Stimulated activated naive B cell treated with anti-CD40 and anti-IgM and Interleukin-4, amounts not matched to agents 10 μg/mL and 1 μg/mL and 100 μg/mL, for 72 hours (primary cell): ENCODE measurements around the gene TCAP.
A peak's percentile ranks its signal among the peaks of the same experiment; 100 is the strongest.
"Not testable (repeated sequence)": the region's sequence is repeated elsewhere in the genome, so short reads cannot be mapped to it uniquely, and the experiment has no call there.

ENCODE experiments used
- ATAC-seq, 2 donors: fragments of 150-1000 bp; cut with Tn5 transposase; replicated peaks; 2 replicates each; pipeline ENCODE4 v1.10.0; 2021; ENCODE audit warnings: moderate library complexity in 1 of 2
- DNase-seq: peaks from one replicate; pipeline ENCODE4 v3.0.0; 2021
- H3K27ac Mint-ChIP-seq: one replicate; pipeline ENCODE4 v1.8.0; 2022; ENCODE audit warnings: mild to moderate bottlenecking, mixed read lengths
- H3K27me3 Mint-ChIP-seq, 2 donors: one replicate each; pipeline ENCODE4 v1.8.0; 2022; ENCODE audit warnings: mixed read lengths in 2 of 2
- H3K36me3 Mint-ChIP-seq, 2 donors: one replicate each; pipeline ENCODE4 v1.8.0; 2022; ENCODE audit warnings: mixed read lengths in 2 of 2, mild to moderate bottlenecking in 1 of 2
- H3K4me1 Mint-ChIP-seq, 2 donors: one replicate each; pipeline ENCODE4 v1.8.0; 2022; ENCODE audit warnings: mixed read lengths in 2 of 2, mild to moderate bottlenecking in 1 of 2
- H3K4me3 Mint-ChIP-seq, 2 donors: one replicate each; pipeline ENCODE4 v1.8.0; 2022; ENCODE audit warnings: mild to moderate bottlenecking in 2 of 2, mixed read lengths in 2 of 2, moderate library complexity in 1 of 2
- H3K9me3 Mint-ChIP-seq, 2 donors: one replicate each; pipeline ENCODE4 v1.8.0; 2022; ENCODE audit warnings: mixed read lengths in 2 of 2, mild to moderate bottlenecking in 1 of 2

The TCAP gene

GRCh38 chr17:39701012-39701783 is 36.0 kb downstream of the TCAP start:
- Mint-ChIP-seq H3K36me3 (peaks cover 16 to 27% of the 10 kb centered on the region in 2 donors), H3K27me3 (peaks cover 31 to 39% of the 10 kb centered on the region in 2 donors), H3K27ac (peak overlapping the region; percentile 14), H3K9me3 (no peaks in the 10 kb centered on the region), H3K4me1 (peaks cover 9 to 28% of the 10 kb centered on the region in 2 donors), H3K4me3 (no peak overlapping the region)
- DNase-seq (no peak), ATAC-seq (no peak)

DNA sequence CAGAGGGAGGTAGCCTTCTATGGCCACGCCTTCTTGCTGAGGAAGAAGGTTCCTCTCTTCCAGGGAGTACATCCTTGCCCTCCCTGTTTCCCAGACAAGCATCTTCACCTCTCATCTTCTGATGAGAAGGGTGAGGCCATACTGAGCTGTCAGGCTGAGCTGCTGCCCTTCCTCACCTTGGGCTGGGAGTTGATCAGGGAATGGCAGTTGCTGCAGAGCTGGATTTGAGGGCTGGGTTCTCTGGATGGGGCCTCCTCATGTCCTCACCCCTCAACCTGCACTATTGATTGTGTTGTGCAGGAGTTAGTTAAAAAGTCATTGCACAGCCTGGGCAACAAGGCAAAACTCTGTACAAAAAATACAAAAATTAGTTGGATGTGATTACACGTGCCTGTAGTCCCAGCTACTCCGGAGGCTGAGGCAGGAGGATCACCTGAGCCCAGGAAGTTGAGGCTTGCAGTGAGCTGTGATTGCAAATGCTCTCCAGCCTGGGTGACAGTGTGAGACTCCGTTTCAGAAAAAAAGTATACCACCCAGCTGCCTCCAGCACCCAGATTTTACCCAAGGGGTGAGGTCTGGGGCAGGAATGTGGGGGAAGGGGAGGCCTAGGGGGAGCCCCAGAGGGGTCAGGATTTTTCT is 36.8 kb downstream of the TCAP start:
- Mint-ChIP-seq H3K36me3 (peaks cover 12 to 22% of the 10 kb centered on the region in 2 donors), H3K27ac (no peak overlapping the region), H3K27me3 (peaks cover 31 to 39% of the 10 kb centered on the region in 2 donors), H3K4me1 (peaks cover 11 to 31% of the 10 kb centered on the region in 2 donors), H3K4me3 (no peak overlapping the region), H3K9me3 (no peaks in the 10 kb centered on the region)
- DNase-seq (no peak), ATAC-seq (no peak)

- H3K27me3 Mint-ChIP-seq: peaks cover 31 to 39% of the 10 kb centered on the region in 2 donors
- ATAC-seq (peak; percentile 56 to 71), DNase-seq (no peak)
- H3K4me3 Mint-ChIP-seq: no peak overlapping the region
- H3K4me1 Mint-ChIP-seq: peaks cover 15 to 36% of the 10 kb centered on the region in 2 donors
- H3K36me3 Mint-ChIP-seq: peaks cover 4 to 14% of the 10 kb centered on the region in 2 donors
- H3K27ac Mint-ChIP-seq: peak overlapping the region; percentile 53
- H3K9me3 Mint-ChIP-seq: no peaks in the 10 kb centered on the region
These were observed 38.0 kb downstream of the TCAP start for GRCh38 chr17:39702901-39703893.

GRCh38 chr17:39703913-39704312 is 38.8 kb downstream of the TCAP start:
- ATAC-seq: no peak
- Mint-ChIP-seq H3K4me3 (no peak overlapping the region), H3K36me3 (peaks cover 4 to 12% of the 10 kb centered on the region in 2 donors), H3K27me3 (peaks cover 28 to 36% of the 10 kb centered on the region in 2 donors), H3K4me1 (peaks cover 17 to 40% of the 10 kb centered on the region in 2 donors), H3K9me3 (no peaks in the 10 kb centered on the region), H3K27ac (no peak overlapping the region)
- DNase-seq: no peak

DNA sequence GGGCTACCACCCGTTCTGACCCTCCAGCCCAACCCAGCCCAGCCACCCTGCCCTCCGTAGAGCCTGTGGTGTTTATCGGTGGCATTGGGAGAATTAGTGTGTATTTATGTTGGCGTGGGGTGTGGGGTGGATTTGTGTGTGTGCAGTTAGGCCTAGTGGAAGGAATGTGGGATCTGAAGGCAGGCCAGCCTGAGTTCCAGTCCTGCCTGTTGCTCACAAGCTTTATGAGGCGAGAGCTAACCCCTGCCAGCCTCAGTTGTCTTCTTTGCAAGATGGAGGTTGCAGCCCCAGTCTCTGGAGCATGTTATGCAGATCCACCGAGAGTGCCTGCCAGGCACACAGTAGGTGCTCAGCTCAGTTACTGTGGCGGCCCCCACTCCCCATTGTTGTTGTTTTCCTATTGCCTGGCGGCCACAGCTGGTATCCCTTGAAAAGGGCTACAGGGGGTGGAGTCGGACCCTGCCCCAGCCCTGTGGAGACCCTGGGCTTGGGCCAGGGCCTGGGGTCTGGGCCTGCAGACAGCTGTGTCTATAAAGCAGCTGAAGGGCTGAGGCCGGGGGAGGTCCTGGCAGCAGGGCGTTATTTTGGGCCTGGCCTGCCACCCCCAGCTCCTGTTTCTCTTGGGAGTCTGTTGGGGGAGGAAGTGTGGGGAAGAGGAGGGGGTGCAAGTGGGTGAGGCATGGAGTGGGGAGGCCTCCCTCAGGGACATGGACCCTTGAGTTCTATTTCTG is 39.8 kb downstream of the TCAP start:
- H3K4me3 Mint-ChIP-seq: no peak overlapping the region
- peaks cover 0 to 9% of the 10 kb centered on the region in 2 donors for H3K36me3 Mint-ChIP-seq
- H3K4me1 Mint-ChIP-seq: peaks cover 20 to 43% of the 10 kb centered on the region in 2 donors
- ATAC-seq (no peak), DNase-seq (no peak)
- no peaks in the 10 kb centered on the region for H3K9me3 Mint-ChIP-seq
- no peak overlapping the region for H3K27ac Mint-ChIP-seq
- H3K27me3 Mint-ChIP-seq: peaks cover 18 to 25% of the 10 kb centered on the region in 2 donors

GRCh38 chr17:39705786-39706348 is 40.7 kb downstream of the TCAP start:
- Mint-ChIP-seq H3K4me1 (peaks cover 20 to 36% of the 10 kb centered on the region in 2 donors), H3K4me3 (no peak overlapping the region), H3K36me3 (peaks cover 0 to 9% of the 10 kb centered on the region in 2 donors), H3K27me3 (peaks cover 13 to 18% of the 10 kb centered on the region in 2 donors), H3K9me3 (no peaks in the 10 kb centered on the region), H3K27ac (no peak overlapping the region)
- ATAC-seq: no peak
- no peak for DNase-seq

DNA sequence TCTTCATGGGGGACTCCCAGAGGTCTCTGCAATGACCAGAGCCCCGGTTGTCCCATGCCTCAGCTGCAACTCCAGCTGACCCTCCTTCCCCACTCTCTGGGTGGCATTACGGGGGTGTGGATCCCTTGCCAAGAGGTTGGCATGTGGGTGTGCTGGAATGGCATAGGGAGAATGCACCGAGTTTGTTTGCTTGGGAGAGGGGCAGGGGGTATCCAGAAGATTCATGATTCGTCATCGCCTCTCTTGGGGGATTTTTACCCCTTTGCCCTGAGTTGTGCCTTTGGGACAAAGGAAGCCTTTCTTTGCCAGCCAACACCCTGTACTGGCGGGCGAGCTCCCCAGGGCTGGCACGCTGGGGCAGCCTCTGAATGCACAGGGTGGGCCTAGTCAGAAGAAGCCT is 41.2 kb downstream of the TCAP start:
- H3K27ac Mint-ChIP-seq: no peak overlapping the region
- H3K4me1 Mint-ChIP-seq: peaks cover 20 to 31% of the 10 kb centered on the region in 2 donors
- no peak overlapping the region for H3K4me3 Mint-ChIP-seq
- no peaks in the 10 kb centered on the region for H3K9me3 Mint-ChIP-seq
- no peak for DNase-seq
- no peak for ATAC-seq
- H3K27me3 Mint-ChIP-seq: peaks cover 8 to 13% of the 10 kb centered on the region in 2 donors
- H3K36me3 Mint-ChIP-seq: peaks cover 0 to 6% of the 10 kb centered on the region in 2 donors

DNA sequence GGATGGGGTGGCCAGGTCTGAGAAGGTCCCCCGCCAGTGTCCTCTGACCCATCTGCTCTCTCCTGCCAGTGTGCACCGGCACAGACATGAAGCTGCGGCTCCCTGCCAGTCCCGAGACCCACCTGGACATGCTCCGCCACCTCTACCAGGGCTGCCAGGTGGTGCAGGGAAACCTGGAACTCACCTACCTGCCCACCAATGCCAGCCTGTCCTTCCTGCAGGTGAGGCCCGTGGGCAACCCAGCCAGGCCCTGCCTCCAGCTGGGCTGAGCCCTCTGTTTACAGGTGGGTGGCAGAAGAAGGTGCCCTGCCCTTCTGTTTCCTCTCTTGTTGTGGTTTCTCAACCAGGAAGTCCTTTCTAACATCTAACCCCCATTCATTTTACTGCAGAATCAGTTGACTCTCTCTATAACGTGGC is 41.8 kb downstream of the TCAP start:
- Mint-ChIP-seq H3K4me1 (peaks cover 21 to 30% of the 10 kb centered on the region in 2 donors), H3K9me3 (no peaks in the 10 kb centered on the region), H3K27ac (no peak overlapping the region), H3K27me3 (peaks cover 3 to 7% of the 10 kb centered on the region in 2 donors), H3K36me3 (peaks cover 0 to 6% of the 10 kb centered on the region in 2 donors), H3K4me3 (no peak overlapping the region)
- peak; percentile 41 to 45 for ATAC-seq
- no peak for DNase-seq

- Mint-ChIP-seq H3K36me3 (peaks cover 0 to 11% of the 10 kb centered on the region in 2 donors), H3K4me3 (peak overlapping the region in 1 of 2 donors; percentile 20), H3K27me3 (no peaks in the 10 kb centered on the region), H3K27ac (peak overlapping the region; percentile 52), H3K9me3 (no peaks in the 10 kb centered on the region), H3K4me1 (peaks cover 16 to 21% of the 10 kb centered on the region in 2 donors)
- ATAC-seq (no peak), DNase-seq (no peak)
These were observed 44.3 kb downstream of the TCAP start for GRCh38 chr17:39709319-39709997.

- Mint-ChIP-seq H3K9me3 (no peaks in the 10 kb centered on the region), H3K4me3 (no peak overlapping the region), H3K27me3 (no peaks in the 10 kb centered on the region), H3K36me3 (peaks cover 0 to 11% of the 10 kb centered on the region in 2 donors), H3K27ac (no peak overlapping the region), H3K4me1 (peaks cover 16 to 21% of the 10 kb centered on the region in 2 donors)
- no peak for ATAC-seq
- DNase-seq: no peak
These were observed 45.1 kb downstream of the TCAP start for GRCh38 chr17:39709998-39710964.

DNA sequence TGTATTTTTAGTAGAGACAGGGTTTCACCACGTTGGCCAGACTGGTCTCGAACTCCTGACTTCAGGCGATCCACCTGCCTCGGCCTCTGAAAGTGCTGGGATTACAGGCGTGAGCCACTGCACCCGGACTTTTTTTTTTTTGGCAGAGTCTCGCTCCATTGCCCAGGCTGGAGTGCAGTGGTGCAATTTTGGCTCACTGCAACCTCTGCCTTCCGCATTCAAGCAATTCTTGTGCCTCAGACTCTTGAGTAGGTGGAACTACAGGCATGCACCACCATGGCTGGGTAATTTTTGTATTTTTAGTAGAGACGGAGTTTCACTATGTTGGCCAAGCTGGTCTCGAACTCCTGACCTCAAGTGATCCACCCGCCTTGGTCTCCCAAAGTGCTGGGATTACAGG is 45.9 kb downstream of the TCAP start:
- peaks cover 16 to 21% of the 10 kb centered on the region in 2 donors for H3K4me1 Mint-ChIP-seq

DNA sequence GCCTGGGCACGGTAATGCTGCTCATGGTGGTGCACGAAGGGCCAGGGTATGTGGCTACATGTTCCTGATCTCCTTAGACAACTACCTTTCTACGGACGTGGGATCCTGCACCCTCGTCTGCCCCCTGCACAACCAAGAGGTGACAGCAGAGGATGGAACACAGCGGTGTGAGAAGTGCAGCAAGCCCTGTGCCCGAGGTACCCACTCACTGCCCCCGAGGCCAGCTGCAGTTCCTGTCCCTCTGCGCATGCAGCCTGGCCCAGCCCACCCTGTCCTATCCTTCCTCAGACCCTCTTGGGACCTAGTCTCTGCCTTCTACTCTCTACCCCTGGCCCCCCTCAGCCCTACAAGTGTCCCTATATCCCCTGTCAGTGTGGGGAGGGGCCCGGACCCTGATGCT is 46.7 kb downstream of the TCAP start:
- DNase-seq: no peak
- Mint-ChIP-seq H3K4me3 (no peak overlapping the region), H3K4me1 (peaks cover 14 to 19% of the 10 kb centered on the region in 2 donors), H3K9me3 (no peaks in the 10 kb centered on the region), H3K27me3 (no peaks in the 10 kb centered on the region), H3K27ac (no peak overlapping the region), H3K36me3 (peaks cover 0 to 11% of the 10 kb centered on the region in 2 donors)
- no peak for ATAC-seq

More for the DNA sequence above, 45.9 kb downstream of the TCAP start:
- H3K9me3 Mint-ChIP-seq, ATAC-seq, H3K27ac Mint-ChIP-seq, H3K27me3 Mint-ChIP-seq, H3K4me3 Mint-ChIP-seq, DNase-seq: not testable (repeated sequence)
- H3K36me3 Mint-ChIP-seq: peaks cover 0 to 11% of the 10 kb centered on the region in 2 donors
